ENCODE results near the gene CHST11. TPM values are rescaled to one million over a fixed set of nuclear protein-coding genes. Genes with fewer than 3 reads are reported as not detected.

Gene CHST11
- total and polyA plus RNA-seq, 10 of the 15 experiments (the other 5 are each of a cell fraction or from before 2014, with no cell fraction given) = 1.9 to 38.1 (median 17.2) TPM

- TF ChIP-seq PRDM15 (CRISPR knock-in tag; IDR thresholded peaks at IDR 0.05) = no peak
These were observed 77.6 kb downstream of the CHST11 start (continued) for GRCh38 chr12:104534162-104534856.

GRCh38 chr12:104534857-104535248 lies 78.1 kb downstream of the CHST11 start:
- Histone ChIP-seq H2AFZ (ENCODE audit: control insufficient read depth, low read depth, low read length) (no peak overlapping the region), H4K20me1 (ENCODE audit: control insufficient read depth, insufficient read depth) (no peaks in the 10 kb centered on the region), H3K4me2 (ENCODE audit: control insufficient read depth, insufficient read depth) (no peak overlapping the region), H3K27ac (ENCODE audit: control insufficient read depth, insufficient read depth) (no peak overlapping the region), H3K9me3 (replicated peaks; ENCODE audit: control insufficient read depth, insufficient read depth, low read length) (no peaks in the 10 kb centered on the region; the same call in 2 of the 3 replicates), H3K36me3 (ENCODE audit: control insufficient read depth in 2 of 2, insufficient read depth in 2 of 2, low read length in 1 of 2) (no peaks in the 10 kb centered on the region; a peak in 1 of 4 replicates), H3K27me3 (replicated peaks in 1 of 2; ENCODE audit: control insufficient read depth in 2 of 2, insufficient read depth in 2 of 2, low read length in 1 of 2) (no peaks in the 10 kb centered on the region), H3K4me1 (ENCODE audit: control insufficient read depth, insufficient read depth, low read length) (peaks cover 9% of the 10 kb centered on the region; the same call in 1 of the 2 replicates), H3K4me3 (no peak overlapping the region), H3K79me2 (ENCODE audit: control insufficient read depth, insufficient read depth, low read length) (peaks cover 14% of the 10 kb centered on the region), H3K9ac (ENCODE audit: control insufficient read depth, insufficient read depth, low read length) (no peak overlapping the region)
- intact Hi-C loops (cut with micrococcal nuclease; ENCODE audit: unreplicated experiment) = no loop called here
- no peak for FAIRE-seq
- DNase-seq (ENCODE audit: low read depth, low spot score) = no peak
- no peak for TF ChIP-seq TBL1XR1 (IDR thresholded peaks at IDR 0.05; ENCODE audit: low read depth, low read length)
- no peak for TF ChIP-seq YY1 (IDR thresholded peaks at IDR 0.05; ENCODE audit: low read depth, low read length)
- no peak for TF ChIP-seq CBFB (IDR thresholded peaks at IDR 0.05; ENCODE audit: low read depth)
- peak; percentile 34; the same call in 1 of the 2 replicates for TF ChIP-seq ATF7 (IDR thresholded peaks at IDR 0.05; ENCODE audit: low read depth)
- ChIA-PET CTCF (interaction anchor here (0.8 to 2.5 kb wide), 8 partner anchors 9 to 153 kb away, joined by 3 to 9 read pairs (median 4); no protein-coding TSS in a partner anchor), POLR2A (interaction anchor here (0.6 to 1.4 kb wide), 3 partner anchors 15 to 62 kb away, joined by 3 to 5 read pairs (median 3); no protein-coding TSS in a partner anchor), RAD21 (ENCODE audit: unreplicated experiment) (interaction anchor here (0.6 to 2.2 kb wide), 14 partner anchors 11 to 153 kb away, joined by 3 to 11 read pairs (median 4); partner anchors contain the start of gene CHST11), SMC1A (ENCODE audit: uncharacterized antibody, unreplicated experiment) (interaction anchor here (0.6 to 2.9 kb wide), 17 partner anchors 11 to 153 kb away, joined by 3 to 19 read pairs (median 3); no protein-coding TSS in a partner anchor)
- ATAC-seq = peak; percentile 13; the same call in 1 of the 3 replicates
- BruUV-seq (replicated peaks) = no TSS peak
- WGBS (ENCODE audit: insufficient coverage, insufficient replicate concordance, low lambda C conversion rate, missing lambda C conversion rate) = 97% methylated on average over 3 of the region's 3 CpGs
- in situ Hi-C loops (cut with MboI) = no loop called here
